ENCODE data around the gene SNED1.

The SNED1 gene

GRCh38 chr2:241140445-241140840 is 142.0 kb downstream of the SNED1 start:
- in situ Hi-C loops (cut with HindIII; ENCODE audit: low pct_ligation_motif_present, low pct_unique_long_range_greater_than_20kb, low sequenced_read_pairs): no loop called here
- no peak for DNase-seq

- in situ Hi-C loops (cut with HindIII; ENCODE audit: low pct_ligation_motif_present, low pct_unique_long_range_greater_than_20kb, low sequenced_read_pairs): no loop called here
- no peak for DNase-seq
Measured at GRCh38 chr2:241141214-241141770, 142.9 kb downstream of the SNED1 start.

GRCh38 chr2:241142063-241142462 is 143.6 kb downstream of the SNED1 start:
- in situ Hi-C loops (cut with HindIII; ENCODE audit: low pct_ligation_motif_present, low pct_unique_long_range_greater_than_20kb, low sequenced_read_pairs): no loop called here
- DNase-seq: no peak

DNA sequence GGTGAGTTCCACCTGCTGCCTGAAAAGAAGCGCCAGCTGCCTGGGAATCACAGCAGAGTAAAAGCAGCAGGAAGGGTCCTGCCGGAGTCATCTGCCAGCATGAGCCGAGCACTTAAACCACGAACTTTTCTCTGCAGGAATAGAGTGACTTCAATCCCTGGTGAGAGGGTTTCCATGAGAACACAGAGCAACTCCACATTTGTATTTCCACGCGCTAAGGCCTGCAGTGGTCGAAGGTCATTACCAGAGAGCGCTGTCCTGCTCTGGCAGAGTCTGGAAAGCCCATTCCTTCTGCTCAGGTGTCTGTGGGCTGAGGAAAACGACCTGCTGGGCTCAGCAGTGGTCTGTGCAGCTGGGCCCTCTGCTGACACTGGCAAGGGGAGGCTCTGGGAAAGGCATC is 144.2 kb downstream of the SNED1 start:
- in situ Hi-C loops (cut with HindIII; ENCODE audit: low pct_ligation_motif_present, low pct_unique_long_range_greater_than_20kb, low sequenced_read_pairs): no loop called here
- DNase-seq: no peak

All from ACHN (cell line).